GM12878 (cell line): Measurements from ENCODE around the gene BRAF. TPM values are rescaled to one million over a fixed set of nuclear protein-coding genes. Genes with fewer than 3 reads are reported as not detected.
A peak's percentile ranks its signal among the peaks of the same experiment; 100 is the strongest.

Experiments
- ASH2L ChIP-seq: fragments of 300-600, 200-600 bp; sonication (generic); IDR thresholded peaks from 2 replicates; pipeline ENCODE4 v1.6.1; 2017; ENCODE audit warnings: low read depth, mild to moderate bottlenecking, borderline replicate concordance
- BHLHE40 ChIP-seq, 2 experiments: fragments of 450-650 bp in 1 of 2; IDR thresholded peaks; 2 replicates each; pipeline ENCODE4 v1.6.1; 2011 to 2017; ENCODE audit warnings: low read depth in 2 of 2, borderline replicate concordance in 1 of 2, improper control_type of control experiment in 1 of 2, low read length in 1 of 2, mild to moderate bottlenecking in 1 of 2
- BMI1 ChIP-seq: fragments of 450-650 bp; IDR thresholded peaks from 2 replicates; pipeline ENCODE4 v1.6.1; 2016; ENCODE audit warnings: mild to moderate bottlenecking, moderate library complexity, borderline replicate concordance
- FOXM1 ChIP-seq: IDR thresholded peaks from 2 replicates; pipeline ENCODE4 v1.6.1; 2012; ENCODE audit warnings: low read depth, mild to moderate bottlenecking, inconsistent platforms, low read length, moderate library complexity
- MLLT1 ChIP-seq: fragments of 450-650 bp; IDR thresholded peaks from 2 replicates; pipeline ENCODE4 v1.6.1; 2016; ENCODE audit warnings: mild to moderate bottlenecking
- MYC ChIP-seq: IDR thresholded peaks from 2 replicates; pipeline ENCODE4 v1.6.1; 2011; ENCODE audit warnings: mild to moderate bottlenecking, low read length, moderate library complexity, inconsistent platforms; ENCODE audit not compliant: insufficient read depth, insufficient replicate concordance, insufficient read length, severe bottlenecking
- NBN ChIP-seq: fragments of 450-650 bp; IDR thresholded peaks from 2 replicates; pipeline ENCODE4 v1.6.1; 2016
- NKRF ChIP-seq: fragments of 450-650 bp; conservative IDR thresholded peaks from 2 replicates; pipeline ENCODE4 v1.6.1; 2017; ENCODE audit warnings: mild to moderate bottlenecking, moderate library complexity
- POLR2AphosphoS2 ChIP-seq: IDR thresholded peaks from 2 replicates; pipeline ENCODE4 v1.6.1; 2011; ENCODE audit warnings: low read depth, mild to moderate bottlenecking, low read length, improper control_type of control experiment, moderate library complexity
- RFX5 ChIP-seq: IDR thresholded peaks from 2 replicates; pipeline ENCODE4 v1.6.1; 2011; ENCODE audit warnings: low read depth, low read length, improper control_type of control experiment
- SRF ChIP-seq, 2 experiments: IDR thresholded peaks; 2 replicates each; pipeline ENCODE4 v1.6.1; 2011; ENCODE audit warnings: low read depth in 2 of 2, low read length in 2 of 2, mild to moderate bottlenecking in 1 of 2, moderate library complexity in 1 of 2
- ZNF274 ChIP-seq: IDR thresholded peaks from one replicate; pipeline ENCODE4 v1.8.0; 2011; ENCODE audit not compliant: insufficient read length, insufficient read depth
- ZNF622 ChIP-seq: fragments of 450-650 bp; IDR thresholded peaks from 2 replicates; pipeline ENCODE4 v1.6.1; 2017; ENCODE audit warnings: mild to moderate bottlenecking, inconsistent platforms
- polyA plus RNA-seq, 11 experiments: library from polyadenylated mRNA; depleted of rRNA in 4 of 11; unstranded in 6 of 11; stranded (reverse) in 5 of 11; fragments of >200 nt; fragmentation: Nextera tagmentation in 4 of 11; fragmentation: Illumina TruSeq in 1 of 11; extraction: Ambion mirVana in 4 of 11; extraction: Trizol in 1 of 11; gene quantifications; 1 replicate in 1 of 11; 2 replicates in 10 of 11; pipeline versions ENCODE4 v1.2.1 to v1.2.3, GENCODE V29; 2011 to 2016; ENCODE audit warnings: inconsistent platforms in 2 of 11, missing spikeins in 2 of 11, low read depth in 1 of 11
- total RNA-seq, 4 experiments: library from RNA; depleted of rRNA in 3 of 4; stranded (reverse); fragments of >200 nt in 3 of 4; fragmentation: Illumina TruSeq in 1 of 4; extraction: Trizol in 1 of 4; gene quantifications; 2 replicates each; pipeline versions ENCODE4 v1.2.1 to v1.2.3, GENCODE V29; 2013 to 2021
- TF ChIP-seq, protein P1 (sequence below): IDR thresholded peaks from 2 replicates; pipeline ENCODE4 v1.6.1; 2012; ENCODE audit warnings: mild to moderate bottlenecking, low read depth, low read length
- TF ChIP-seq, protein P2 (sequence below): fragments of 450-650 bp; IDR thresholded peaks from 2 replicates; pipeline ENCODE4 v1.6.1; 2014; ENCODE audit warnings: mild to moderate bottlenecking
- TF ChIP-seq, protein P3 (sequence below): IDR thresholded peaks from 2 replicates; pipeline ENCODE4 v1.6.1; 2012; ENCODE audit warnings: low read depth, low read length, improper control_type of control experiment
- TF ChIP-seq, protein P4 (sequence below): fragments of 450-650 bp; IDR thresholded peaks from 2 replicates; pipeline ENCODE4 v1.6.1; 2018; ENCODE audit warnings: mild to moderate bottlenecking, low read depth, moderate library complexity; ENCODE audit not compliant: partially characterized antibody

BRAF gene
- total and polyA plus RNA-seq, 10 of the 15 experiments (the other 5 are each of a cell fraction or from before 2014, with no cell fraction given): 2.6 to 31.0 (median 10.6) TPM

DNA sequence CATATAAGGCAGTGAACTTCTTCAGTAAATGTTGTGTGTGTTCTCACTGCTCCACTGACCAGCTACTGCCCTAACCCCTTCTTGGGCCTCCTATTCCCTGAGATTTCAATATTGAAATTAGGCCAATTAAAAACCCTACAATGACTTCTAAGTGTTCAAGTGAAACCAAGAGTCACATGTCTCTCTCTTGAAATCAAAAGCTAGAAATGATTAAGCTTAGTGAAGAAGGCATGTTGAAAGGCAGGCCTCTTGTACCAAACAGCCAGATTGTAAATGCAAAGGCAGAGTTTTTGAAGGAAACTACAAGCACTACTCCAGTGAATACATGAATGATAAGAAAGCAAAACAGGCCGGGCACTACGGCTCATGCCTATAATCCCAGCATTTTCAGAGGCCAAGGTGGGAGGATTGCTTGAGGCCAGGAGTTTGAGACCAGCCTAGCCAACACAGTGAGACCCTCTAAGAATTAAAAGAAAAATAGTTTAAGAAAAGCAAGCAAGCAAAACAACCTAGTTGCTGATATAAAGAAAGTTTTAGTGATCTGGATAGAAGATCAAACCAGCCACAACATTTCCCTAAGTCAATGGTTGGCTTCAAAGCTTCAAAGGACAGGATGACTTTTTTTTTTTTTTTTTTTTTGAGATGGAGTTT lies 22.3 kb downstream of the BRAF start (continued):
- TF ChIP-seq BHLHE40 (IDR thresholded peaks at IDR 0.05; ENCODE audit: borderline replicate concordance in 1 of 2, low read depth in 2 of 2, low read length in 1 of 2): peak; percentile 42 to 70; a peak in 3 of 4 replicates
- no peak for TF ChIP-seq ZNF274
- TF ChIP-seq FOXM1: no peak
- TF ChIP-seq MYC: no peak
- TF ChIP-seq, protein P1, sequence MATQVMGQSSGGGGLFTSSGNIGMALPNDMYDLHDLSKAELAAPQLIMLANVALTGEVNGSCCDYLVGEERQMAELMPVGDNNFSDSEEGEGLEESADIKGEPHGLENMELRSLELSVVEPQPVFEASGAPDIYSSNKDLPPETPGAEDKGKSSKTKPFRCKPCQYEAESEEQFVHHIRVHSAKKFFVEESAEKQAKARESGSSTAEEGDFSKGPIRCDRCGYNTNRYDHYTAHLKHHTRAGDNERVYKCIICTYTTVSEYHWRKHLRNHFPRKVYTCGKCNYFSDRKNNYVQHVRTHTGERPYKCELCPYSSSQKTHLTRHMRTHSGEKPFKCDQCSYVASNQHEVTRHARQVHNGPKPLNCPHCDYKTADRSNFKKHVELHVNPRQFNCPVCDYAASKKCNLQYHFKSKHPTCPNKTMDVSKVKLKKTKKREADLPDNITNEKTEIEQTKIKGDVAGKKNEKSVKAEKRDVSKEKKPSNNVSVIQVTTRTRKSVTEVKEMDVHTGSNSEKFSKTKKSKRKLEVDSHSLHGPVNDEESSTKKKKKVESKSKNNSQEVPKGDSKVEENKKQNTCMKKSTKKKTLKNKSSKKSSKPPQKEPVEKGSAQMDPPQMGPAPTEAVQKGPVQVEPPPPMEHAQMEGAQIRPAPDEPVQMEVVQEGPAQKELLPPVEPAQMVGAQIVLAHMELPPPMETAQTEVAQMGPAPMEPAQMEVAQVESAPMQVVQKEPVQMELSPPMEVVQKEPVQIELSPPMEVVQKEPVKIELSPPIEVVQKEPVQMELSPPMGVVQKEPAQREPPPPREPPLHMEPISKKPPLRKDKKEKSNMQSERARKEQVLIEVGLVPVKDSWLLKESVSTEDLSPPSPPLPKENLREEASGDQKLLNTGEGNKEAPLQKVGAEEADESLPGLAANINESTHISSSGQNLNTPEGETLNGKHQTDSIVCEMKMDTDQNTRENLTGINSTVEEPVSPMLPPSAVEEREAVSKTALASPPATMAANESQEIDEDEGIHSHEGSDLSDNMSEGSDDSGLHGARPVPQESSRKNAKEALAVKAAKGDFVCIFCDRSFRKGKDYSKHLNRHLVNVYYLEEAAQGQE: no peak
- no peak for TF ChIP-seq ASH2L
- no peak for TF ChIP-seq RFX5
- TF ChIP-seq POLR2AphosphoS2: no peak
- TF ChIP-seq NKRF: no peak
- TF ChIP-seq MLLT1: no peak
- TF ChIP-seq ZNF622: no peak
- TF ChIP-seq SRF (IDR thresholded peaks at IDR 0.05; ENCODE audit: low read depth in 2 of 2, low read length in 2 of 2): 0 out of 4 replicates have a peak, but pooled peaks of 1 of the 2 experiments have one; percentile 57
- TF ChIP-seq, protein P2, sequence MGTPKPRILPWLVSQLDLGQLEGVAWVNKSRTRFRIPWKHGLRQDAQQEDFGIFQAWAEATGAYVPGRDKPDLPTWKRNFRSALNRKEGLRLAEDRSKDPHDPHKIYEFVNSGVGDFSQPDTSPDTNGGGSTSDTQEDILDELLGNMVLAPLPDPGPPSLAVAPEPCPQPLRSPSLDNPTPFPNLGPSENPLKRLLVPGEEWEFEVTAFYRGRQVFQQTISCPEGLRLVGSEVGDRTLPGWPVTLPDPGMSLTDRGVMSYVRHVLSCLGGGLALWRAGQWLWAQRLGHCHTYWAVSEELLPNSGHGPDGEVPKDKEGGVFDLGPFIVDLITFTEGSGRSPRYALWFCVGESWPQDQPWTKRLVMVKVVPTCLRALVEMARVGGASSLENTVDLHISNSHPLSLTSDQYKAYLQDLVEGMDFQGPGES: no peak
- TF ChIP-seq, protein P3, sequence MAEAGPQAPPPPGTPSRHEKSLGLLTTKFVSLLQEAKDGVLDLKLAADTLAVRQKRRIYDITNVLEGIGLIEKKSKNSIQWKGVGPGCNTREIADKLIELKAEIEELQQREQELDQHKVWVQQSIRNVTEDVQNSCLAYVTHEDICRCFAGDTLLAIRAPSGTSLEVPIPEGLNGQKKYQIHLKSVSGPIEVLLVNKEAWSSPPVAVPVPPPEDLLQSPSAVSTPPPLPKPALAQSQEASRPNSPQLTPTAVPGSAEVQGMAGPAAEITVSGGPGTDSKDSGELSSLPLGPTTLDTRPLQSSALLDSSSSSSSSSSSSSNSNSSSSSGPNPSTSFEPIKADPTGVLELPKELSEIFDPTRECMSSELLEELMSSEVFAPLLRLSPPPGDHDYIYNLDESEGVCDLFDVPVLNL: no peak
- TF ChIP-seq, protein P4, sequence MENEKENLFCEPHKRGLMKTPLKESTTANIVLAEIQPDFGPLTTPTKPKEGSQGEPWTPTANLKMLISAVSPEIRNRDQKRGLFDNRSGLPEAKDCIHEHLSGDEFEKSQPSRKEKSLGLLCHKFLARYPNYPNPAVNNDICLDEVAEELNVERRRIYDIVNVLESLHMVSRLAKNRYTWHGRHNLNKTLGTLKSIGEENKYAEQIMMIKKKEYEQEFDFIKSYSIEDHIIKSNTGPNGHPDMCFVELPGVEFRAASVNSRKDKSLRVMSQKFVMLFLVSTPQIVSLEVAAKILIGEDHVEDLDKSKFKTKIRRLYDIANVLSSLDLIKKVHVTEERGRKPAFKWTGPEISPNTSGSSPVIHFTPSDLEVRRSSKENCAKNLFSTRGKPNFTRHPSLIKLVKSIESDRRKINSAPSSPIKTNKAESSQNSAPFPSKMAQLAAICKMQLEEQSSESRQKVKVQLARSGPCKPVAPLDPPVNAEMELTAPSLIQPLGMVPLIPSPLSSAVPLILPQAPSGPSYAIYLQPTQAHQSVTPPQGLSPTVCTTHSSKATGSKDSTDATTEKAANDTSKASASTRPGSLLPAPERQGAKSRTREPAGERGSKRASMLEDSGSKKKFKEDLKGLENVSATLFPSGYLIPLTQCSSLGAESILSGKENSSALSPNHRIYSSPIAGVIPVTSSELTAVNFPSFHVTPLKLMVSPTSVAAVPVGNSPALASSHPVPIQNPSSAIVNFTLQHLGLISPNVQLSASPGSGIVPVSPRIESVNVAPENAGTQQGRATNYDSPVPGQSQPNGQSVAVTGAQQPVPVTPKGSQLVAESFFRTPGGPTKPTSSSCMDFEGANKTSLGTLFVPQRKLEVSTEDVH: no peak
- TF ChIP-seq BMI1: no peak
- no peak for TF ChIP-seq NBN
